CD4-positive, alpha-beta T cell treated with Interleukin-21 for 1 hour (primary cell): ENCODE data around the gene LRRTM4.

ENCODE experiments used
- DNase-seq: peaks from one replicate; pipeline ENCODE4 v3.0.0-alpha.2; 2020

Gene LRRTM4

GRCh38 chr2:77469106-77469505, 53.1 kb downstream of the LRRTM4 start:
- DNase-seq, result no peak

- no peak for DNase-seq
Observed at GRCh38 chr2:77459840-77460239, 62.3 kb downstream of the LRRTM4 start.

- no peak for DNase-seq
Observed at GRCh38 chr2:77458216-77458615, 64.0 kb downstream of the LRRTM4 start.

GRCh38 chr2:77457665-77458064, 64.5 kb downstream of the LRRTM4 start:
- no peak for DNase-seq

- DNase-seq, result no peak
Observed at GRCh38 chr2:77443076-77443475, 79.1 kb downstream of the LRRTM4 start.

- no peak for DNase-seq
Observed at GRCh38 chr2:77434880-77435279, 87.3 kb downstream of the LRRTM4 start.

GRCh38 chr2:77428946-77429345, 93.2 kb downstream of the LRRTM4 start:
- no peak for DNase-seq

- DNase-seq, result no peak
Observed at GRCh38 chr2:77421971-77422370, 100.2 kb downstream of the LRRTM4 start.

- DNase-seq, result no peak
Observed at GRCh38 chr2:77418537-77418936, 103.6 kb downstream of the LRRTM4 start.

- no peak for DNase-seq
Observed at GRCh38 chr2:77404189-77404588, 118.0 kb downstream of the LRRTM4 start.

GRCh38 chr2:77398970-77399600, 123.1 kb downstream of the LRRTM4 start:
- DNase-seq, result no peak

GRCh38 chr2:77397763-77398162, 124.4 kb downstream of the LRRTM4 start:
- DNase-seq, result no peak

- no peak for DNase-seq
Observed at GRCh38 chr2:77395011-77395410, 127.2 kb downstream of the LRRTM4 start.

- DNase-seq, result no peak
Observed at GRCh38 chr2:77391119-77391518, 131.1 kb downstream of the LRRTM4 start.

- DNase-seq, result no peak
Observed at GRCh38 chr2:77387324-77387723, 134.9 kb downstream of the LRRTM4 start.

- DNase-seq, result no peak
Observed at GRCh38 chr2:77372636-77373035, 149.5 kb downstream of the LRRTM4 start.

- no peak for DNase-seq
Observed at GRCh38 chr2:77370511-77370910, 151.7 kb downstream of the LRRTM4 start.

GRCh38 chr2:77363277-77363676, 158.9 kb downstream of the LRRTM4 start:
- DNase-seq, result no peak

GRCh38 chr2:77348821-77349220, 173.4 kb downstream of the LRRTM4 start:
- no peak for DNase-seq

- DNase-seq, result no peak
Observed at GRCh38 chr2:77336013-77336412, 186.2 kb downstream of the LRRTM4 start.

- no peak for DNase-seq
Observed at GRCh38 chr2:77328134-77328931, 193.8 kb downstream of the LRRTM4 start.

- no peak for DNase-seq
Observed at GRCh38 chr2:77325395-77325794, 196.8 kb downstream of the LRRTM4 start.

GRCh38 chr2:77322431-77322830, 199.7 kb downstream of the LRRTM4 start:
- DNase-seq, result no peak

GRCh38 chr2:77314721-77315120, 207.5 kb downstream of the LRRTM4 start:
- DNase-seq, result no peak

GRCh38 chr2:77310416-77310815, 211.8 kb downstream of the LRRTM4 start:
- no peak for DNase-seq
